H1 (cell line): Measurements from ENCODE around the gene RERE. TPM values are rescaled to one million over a fixed set of nuclear protein-coding genes. Genes with fewer than 3 reads are reported as not detected.

Source experiments
- CTCF ChIA-PET: fragments of 300-600 bp; sonication (Branson Sonifier 250); formaldehyde crosslinking; loops from one replicate; lab custom pipeline; 2021; ENCODE audit not compliant: partially characterized antibody; lab: Charles Lee
- POLR2A ChIA-PET: fragments of 300-600 bp; sonication (Branson Sonifier 250); formaldehyde crosslinking; loops from one replicate; lab custom pipeline; 2021; ENCODE audit warnings: inconsistent platforms; ENCODE audit not compliant: partially characterized antibody; lab: Charles Lee
- DNase-seq, 2 experiments: peaks; one replicate each; pipeline versions ENCODE4 v3.0.0 to v3.0.0-alpha.2; 2010 to 2022; ENCODE audit warnings: low spot score in 2 of 2, low read depth in 1 of 2, mixed read lengths in 1 of 2
- FAIRE-seq: peaks from 2 replicates; lab custom pipeline; 2011; peaks lifted over from hg19 to GRCh38; lab: Jason Lieb, UNC
- H2AFZ ChIP-seq: 2 replicates; pipeline ENCODE4 v1.8.1; 2012; ENCODE audit warnings: low read length, inconsistent platforms
- H2AK5ac ChIP-seq: 2 replicates; pipeline ENCODE4 v1.6.1; 2013; ENCODE audit warnings: low read depth, low read length
- H2BK120ac ChIP-seq: replicated peaks from 2 replicates; pipeline ENCODE3; 2013; ENCODE audit warnings: low read depth, low read length, inconsistent platforms
- H2BK12ac ChIP-seq: 2 replicates; pipeline ENCODE4 v1.6.1; 2013; ENCODE audit warnings: low read depth, low read length
- H2BK15ac ChIP-seq: 2 replicates; pipeline ENCODE4 v1.6.1; 2013; ENCODE audit warnings: low read length
- H2BK20ac ChIP-seq: 2 replicates; pipeline ENCODE4 v1.6.1; 2013; ENCODE audit warnings: low read length
- H2BK5ac ChIP-seq: 2 replicates; pipeline ENCODE4 v1.6.1; 2013; ENCODE audit warnings: low read depth, low read length
- H3K14ac ChIP-seq: 2 replicates; pipeline ENCODE4 v1.6.1; 2013; ENCODE audit warnings: inconsistent platforms; ENCODE audit not compliant: insufficient read length
- H3K18ac ChIP-seq: 2 replicates; pipeline ENCODE4 v1.6.1; 2013; ENCODE audit warnings: low read length; ENCODE audit errors: extremely low read depth
- H3K23ac ChIP-seq: 2 replicates; pipeline ENCODE4 v1.6.1; 2013; ENCODE audit warnings: inconsistent platforms; ENCODE audit not compliant: insufficient read length
- H3K23me2 ChIP-seq: 2 replicates; pipeline ENCODE4 v1.6.1; 2013; ENCODE audit warnings: low read depth, low read length
- H3K27ac ChIP-seq: 2 replicates; pipeline ENCODE4 v1.6.1; 2011; ENCODE audit warnings: low read depth, low read length, inconsistent platforms
- H3K27me3 ChIP-seq, 4 experiments: replicated peaks in 1 of 4; 1 replicate in 1 of 4; 2 replicates in 3 of 4; pipeline versions ENCODE4 v1.6.1 to v1.8.1; 2011 to 2013; ENCODE audit warnings: low read length in 3 of 4, mild to moderate bottlenecking in 3 of 4, inconsistent platforms in 2 of 4, mixed read lengths in 2 of 4, moderate library complexity in 1 of 4; ENCODE audit not compliant: control insufficient read depth in 3 of 4, insufficient read depth in 3 of 4; ENCODE audit errors: extremely low read depth in 1 of 4
- H3K36me3 ChIP-seq, 4 experiments: 2 replicates each; pipeline versions ENCODE4 v1.6.1 to v1.8.1; 2011 to 2013; ENCODE audit warnings: mild to moderate bottlenecking in 4 of 4, low read length in 3 of 4, moderate library complexity in 2 of 4, control low read depth in 1 of 4, inconsistent platforms in 1 of 4; ENCODE audit not compliant: insufficient read depth in 4 of 4, control insufficient read depth in 2 of 4
- H3K4ac ChIP-seq: replicated peaks from 2 replicates; pipeline ENCODE3; 2013; ENCODE audit warnings: low read length, low read depth, mixed read lengths, inconsistent platforms; ENCODE audit not compliant: insufficient read length
- H3K4me1 ChIP-seq, 4 experiments: replicated peaks in 1 of 4; 1 replicate in 1 of 4; 2 replicates in 3 of 4; pipeline versions ENCODE4 v1.6.1 to v1.8.1; 2011 to 2013; ENCODE audit warnings: low read length in 3 of 4, inconsistent platforms in 2 of 4, mixed read lengths in 1 of 4; ENCODE audit not compliant: insufficient read depth in 4 of 4, control insufficient read depth in 3 of 4
- H3K4me2 ChIP-seq, 2 experiments: 2 replicates each; pipeline versions ENCODE4 v1.6.1 to v1.8.1; 2011 to 2013; ENCODE audit warnings: low read depth in 2 of 2, low read length in 2 of 2, control low read depth in 1 of 2, inconsistent platforms in 1 of 2, mild to moderate bottlenecking in 1 of 2; ENCODE audit not compliant: insufficient read depth in 1 of 2
- H3K4me3 ChIP-seq, 4 experiments: fragments of 200-600, 300-600 bp in 1 of 4; sonication (generic), shearing (Covaris generic), sonication (Bioruptor Twin) in 1 of 4; 2 replicates each; pipeline versions ENCODE4 v1.5.1 to v1.8.1; 2011 to 2016; ENCODE audit warnings: low read length in 4 of 4, low read depth in 3 of 4, control low read depth in 2 of 4, inconsistent platforms in 2 of 4, mild to moderate bottlenecking in 2 of 4, mixed read lengths in 1 of 4, moderate library complexity in 1 of 4; ENCODE audit not compliant: insufficient read depth in 2 of 4; ENCODE audit errors: extremely low read depth in 1 of 4
- H3K56ac ChIP-seq: replicated peaks from 2 replicates; pipeline ENCODE3; 2013; ENCODE audit warnings: low read depth, mild to moderate bottlenecking, mixed read lengths, low read length, inconsistent platforms; ENCODE audit not compliant: insufficient read length
- H3K79me1 ChIP-seq: 2 replicates; pipeline ENCODE4 v1.6.1; 2013; ENCODE audit warnings: low read depth, low read length, control low read depth
- H3K79me2 ChIP-seq, 2 experiments: 2 replicates each; pipeline versions ENCODE4 v1.6.1 to v1.8.1; 2012 to 2013; ENCODE audit warnings: low read length in 2 of 2, mild to moderate bottlenecking in 2 of 2, inconsistent platforms in 1 of 2; ENCODE audit not compliant: insufficient read depth in 2 of 2, control insufficient read depth in 1 of 2
- H3K9ac ChIP-seq, 4 experiments: replicated peaks in 1 of 4; 1 replicate in 1 of 4; 2 replicates in 3 of 4; pipeline versions ENCODE4 v1.6.1 to v1.8.1; 2011 to 2013; ENCODE audit warnings: low read depth in 3 of 4, low read length in 3 of 4, control low read depth in 2 of 4, mild to moderate bottlenecking in 2 of 4, moderate library complexity in 2 of 4, inconsistent platforms in 1 of 4; ENCODE audit errors: extremely low read depth in 1 of 4
- H3K9me3 ChIP-seq, 2 experiments: 2 replicates each; pipeline versions ENCODE4 v1.6.1 to v1.8.1; 2012 to 2013; ENCODE audit warnings: mild to moderate bottlenecking in 2 of 2, moderate library complexity in 2 of 2, control low read depth in 1 of 2, inconsistent platforms in 1 of 2, low read depth in 1 of 2, low read length in 1 of 2, mixed read lengths in 1 of 2; ENCODE audit not compliant: insufficient read depth in 2 of 2
- H4K20me1 ChIP-seq, 2 experiments: replicated peaks in 1 of 2; 2 replicates each; pipeline versions ENCODE3 to v1.8.1; 2011 to 2013; ENCODE audit warnings: inconsistent platforms in 2 of 2, low read length in 2 of 2, mild to moderate bottlenecking in 1 of 2; ENCODE audit not compliant: insufficient read depth in 2 of 2, control insufficient read depth in 1 of 2
- H4K5ac ChIP-seq: 2 replicates; pipeline ENCODE4 v1.6.1; 2013; ENCODE audit warnings: low read length, low read depth, mixed read lengths, inconsistent platforms; ENCODE audit not compliant: insufficient read length
- H4K8ac ChIP-seq: 2 replicates; pipeline ENCODE4 v1.8.0; 2013; ENCODE audit warnings: mild to moderate bottlenecking, moderate library complexity, low read length, inconsistent platforms; ENCODE audit not compliant: insufficient read depth; ENCODE audit errors: extremely low read depth
- H4K91ac ChIP-seq: replicated peaks from 2 replicates; pipeline ENCODE3; 2013; ENCODE audit warnings: low read length, mixed read lengths, inconsistent platforms; ENCODE audit not compliant: insufficient read length
- SIRT6 ChIP-seq: IDR thresholded peaks from one replicate; pipeline ENCODE4 v1.7.1; 2012; ENCODE audit warnings: low read length, inconsistent platforms
- TBP ChIP-seq: IDR thresholded peaks from 2 replicates; pipeline ENCODE4 v1.6.1; 2011; ENCODE audit warnings: low read depth, low read length, improper control_type of control experiment
- WGBS, 2 experiments: shearing (Covaris generic) in 1 of 2; methylation state at CpG; one replicate each; pipeline versions ENCODE4 v1.1.6 to v1.1.7; 2013 to 2015; ENCODE audit warnings: low lambda C conversion rate in 2 of 2, mixed read lengths in 2 of 2, inconsistent platforms in 1 of 2, low coverage in 1 of 2, missing lambda C conversion rate in 1 of 2; ENCODE audit not compliant: insufficient replicate concordance in 2 of 2, insufficient coverage in 1 of 2, insufficient read length in 1 of 2; ENCODE audit errors: extremely low coverage in 1 of 2, missing lambda C conversion rate in 1 of 2; 5-methylcytosine and 5-hydroxymethylcytosine counted together
- polyA plus RNA-seq, 7 experiments: library from polyadenylated mRNA; depleted of rRNA in 3 of 7; stranded (reverse) in 5 of 7; unstranded in 2 of 7; fragments of >200 nt in 5 of 7; fragments of 200-250 nt in 2 of 7; gene quantifications; 1 replicate in 5 of 7; 2 replicates in 1 of 7; 4 replicates in 1 of 7; pipeline versions ENCODE4 v1.2.1 to v1.2.3, GENCODE V29; 2011 to 2013; ENCODE audit warnings: missing spikeins in 2 of 7, mixed read lengths in 2 of 7
- total RNA-seq: library from RNA; stranded (reverse); fragmentation: NEBNext Ultra II Directional; extraction: Animal tissue kit (Norgen Biotek cat#: 25700); gene quantifications from 2 replicates; pipeline ENCODE4 v1.2.1, GENCODE V29; 2021

Gene RERE
- total and polyA plus RNA-seq, 2 of the 8 experiments (the other 6 are each of a cell fraction or from before 2014, with no cell fraction given): 15.3 to 142 TPM

- Histone ChIP-seq H3K4me1 (peaks cover 19 to 36% (median 29%) of the 10 kb centered on the region in 4 experiments), H3K23ac (no peak overlapping the region), H2AFZ (no peak overlapping the region), H3K36me3 (no peaks in the 10 kb centered on the region), H2BK20ac (no peak overlapping the region), H4K91ac (no peak overlapping the region), H3K4me2 (no peak overlapping the region), H3K27me3 (no peaks in the 10 kb centered on the region), H2AK5ac (no peak overlapping the region), H3K56ac (no peak overlapping the region), H2BK15ac (no peak overlapping the region), H3K14ac (no peak overlapping the region), H4K5ac (no peak overlapping the region), H4K20me1 (peaks cover 11 to 22% of the 10 kb centered on the region in 2 experiments), H2BK12ac (no peak overlapping the region), H3K27ac (no peak overlapping the region), H3K9ac (no peak overlapping the region), H4K8ac (no peak overlapping the region), H2BK120ac (no peak overlapping the region), H2BK5ac (no peak overlapping the region), H3K18ac (no peak overlapping the region), H3K79me2 (peaks cover 0 to 72% of the 10 kb centered on the region in 2 experiments; a peak in 3 of 4 replicates), H3K79me1 (peaks cover 20% of the 10 kb centered on the region), H3K23me2 (no peaks in the 10 kb centered on the region), H3K9me3 (no peaks in the 10 kb centered on the region), H3K4ac (no peak overlapping the region), H3K4me3 (no peak overlapping the region)
- ChIA-PET CTCF (interaction anchor here (1.4 to 2.1 kb wide), 2 partner anchors 26 to 31 kb away, joined by 3 to 7 read pairs; no protein-coding TSS in a partner anchor), POLR2A (no interaction called here)
- WGBS, 2 experiments: 69% methylated on average over 4 of the region's 4 CpGs; no CpG with 5 or more reads in 1 of the 2 experiments
- no peak for TF ChIP-seq SIRT6
- TF ChIP-seq TBP: no peak
- no peak for DNase-seq
- FAIRE-seq: no peak
Measured at GRCh38 chr1:8376358-8376840, 441.0 kb downstream of the RERE start.
